Measurements from ENCODE around the gene ABCA7. TPM values are rescaled to one million over a fixed set of nuclear protein-coding genes. Genes with fewer than 3 reads are reported as not detected.

Gene ABCA7
- total RNA-seq, 1 donor from 2014 or later = 44.3 TPM

DNA sequence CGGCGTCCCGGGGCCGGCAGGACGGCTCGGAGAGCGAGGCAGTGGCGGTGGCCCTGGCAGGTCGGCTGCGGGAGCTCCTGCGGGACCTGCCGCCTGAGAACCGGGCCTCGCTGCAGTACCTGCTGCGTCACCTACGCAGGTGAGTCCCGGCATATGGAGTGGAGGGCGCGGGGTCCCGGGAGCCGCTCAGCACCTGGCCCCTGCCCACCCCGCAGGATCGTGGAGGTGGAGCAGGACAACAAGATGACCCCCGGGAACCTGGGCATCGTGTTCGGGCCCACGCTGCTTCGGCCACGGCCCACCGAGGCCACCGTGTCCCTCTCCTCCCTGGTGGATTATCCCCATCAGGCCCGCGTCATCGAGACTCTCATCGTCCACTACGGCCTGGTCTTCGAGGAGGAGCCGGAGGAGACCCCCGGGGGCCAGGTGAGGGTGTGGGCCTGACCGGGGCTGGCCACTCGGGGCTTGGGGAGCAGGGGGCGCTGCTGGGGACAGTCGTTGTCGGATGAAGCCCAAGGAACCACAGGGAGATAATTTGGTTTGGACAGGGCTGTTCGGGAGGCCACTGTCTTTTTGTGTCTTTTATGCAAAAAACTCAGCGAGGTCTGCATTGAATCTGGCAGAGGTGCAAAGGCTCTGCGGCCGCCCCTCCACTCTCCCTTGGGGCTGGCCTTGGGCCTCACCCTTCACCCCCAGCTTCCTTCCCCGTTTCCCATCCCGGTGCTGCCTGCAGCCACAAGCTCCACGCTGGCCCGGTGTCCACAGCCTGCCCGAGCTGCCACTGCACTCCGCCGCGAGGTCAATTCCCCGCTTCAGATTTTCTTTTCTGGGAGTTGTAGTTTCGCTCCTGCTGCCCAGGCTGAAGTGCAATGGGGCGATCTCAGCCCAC, 43.3 kb downstream of the ABCA7 start:
- intact Hi-C loops (cut with micrococcal nuclease) = loop anchor here (2.0 kb wide), 1 partner anchor 14 kb away; no protein-coding TSS in a partner anchor

DNA sequence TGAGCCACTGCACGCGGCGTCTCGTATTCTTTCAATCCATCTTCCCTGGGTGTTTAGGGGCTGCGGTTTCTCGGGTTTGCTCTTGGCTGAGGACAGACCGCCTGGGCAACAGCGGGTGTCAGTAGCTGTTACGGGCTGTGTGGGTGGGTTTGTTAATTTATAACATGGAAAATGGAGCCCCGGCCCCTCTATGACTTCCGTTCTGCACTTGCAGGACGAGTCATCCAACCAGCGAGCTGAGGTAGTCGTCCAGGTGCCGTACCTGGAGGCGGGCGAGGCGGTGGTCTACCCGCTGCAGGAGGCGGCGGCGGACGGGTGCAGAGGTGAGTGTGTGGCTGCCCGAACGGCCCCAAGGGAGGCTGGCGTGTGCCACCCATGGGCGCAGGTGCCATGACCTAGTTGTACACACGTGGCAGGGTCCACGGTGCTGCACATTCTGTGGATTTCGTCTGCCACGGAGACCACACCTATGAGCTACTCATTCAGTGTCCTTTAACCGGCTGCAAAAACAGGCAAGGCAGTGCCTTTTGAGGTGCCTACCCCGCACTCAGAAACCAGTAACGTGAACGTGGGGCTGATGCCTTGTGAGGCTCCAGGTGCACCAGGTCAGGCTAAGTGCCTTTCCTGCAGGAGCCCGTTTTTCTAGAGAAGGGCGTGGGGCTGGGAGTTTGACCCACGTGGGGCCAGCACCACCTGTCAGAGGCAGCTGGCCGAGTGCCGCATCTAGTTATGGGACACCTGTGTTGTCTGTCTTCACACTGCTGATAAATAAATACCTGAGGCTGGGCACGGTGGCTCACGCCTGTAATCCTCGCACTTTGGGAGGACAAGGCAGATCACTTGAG, 44.3 kb downstream of the ABCA7 start:
- intact Hi-C loops (cut with micrococcal nuclease) = no loop called here

DNA sequence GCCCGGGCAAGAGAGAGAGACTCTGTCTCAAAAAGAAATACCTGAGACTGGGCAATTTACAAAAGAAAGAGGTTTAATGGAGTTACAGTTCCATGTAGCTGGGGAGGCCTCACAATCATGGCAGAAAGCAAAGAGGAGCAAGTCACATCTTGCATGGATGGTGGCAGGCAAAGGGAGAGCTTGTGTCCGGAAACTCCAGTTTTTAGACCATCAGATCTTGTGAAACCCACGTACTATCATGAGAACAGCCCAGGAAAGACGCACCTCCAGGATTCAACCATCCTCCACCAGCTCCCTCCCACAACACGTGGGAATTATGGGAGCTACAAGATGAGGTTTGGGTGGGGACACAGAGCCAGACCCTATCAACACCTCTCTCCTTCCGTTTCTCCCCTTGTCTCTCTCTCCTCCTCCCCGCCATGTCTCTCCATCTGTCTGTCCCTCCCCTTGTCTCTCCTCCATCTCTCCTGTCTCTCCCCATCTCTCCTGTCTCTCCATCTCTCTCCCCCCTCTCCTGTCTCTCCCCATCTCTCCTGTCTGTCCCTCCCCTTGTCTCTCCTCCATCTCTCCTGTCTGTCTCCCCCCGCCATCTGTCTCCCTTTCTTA, 45.2 kb downstream of the ABCA7 start:
- intact Hi-C loops (cut with micrococcal nuclease) = no loop called here

DNA sequence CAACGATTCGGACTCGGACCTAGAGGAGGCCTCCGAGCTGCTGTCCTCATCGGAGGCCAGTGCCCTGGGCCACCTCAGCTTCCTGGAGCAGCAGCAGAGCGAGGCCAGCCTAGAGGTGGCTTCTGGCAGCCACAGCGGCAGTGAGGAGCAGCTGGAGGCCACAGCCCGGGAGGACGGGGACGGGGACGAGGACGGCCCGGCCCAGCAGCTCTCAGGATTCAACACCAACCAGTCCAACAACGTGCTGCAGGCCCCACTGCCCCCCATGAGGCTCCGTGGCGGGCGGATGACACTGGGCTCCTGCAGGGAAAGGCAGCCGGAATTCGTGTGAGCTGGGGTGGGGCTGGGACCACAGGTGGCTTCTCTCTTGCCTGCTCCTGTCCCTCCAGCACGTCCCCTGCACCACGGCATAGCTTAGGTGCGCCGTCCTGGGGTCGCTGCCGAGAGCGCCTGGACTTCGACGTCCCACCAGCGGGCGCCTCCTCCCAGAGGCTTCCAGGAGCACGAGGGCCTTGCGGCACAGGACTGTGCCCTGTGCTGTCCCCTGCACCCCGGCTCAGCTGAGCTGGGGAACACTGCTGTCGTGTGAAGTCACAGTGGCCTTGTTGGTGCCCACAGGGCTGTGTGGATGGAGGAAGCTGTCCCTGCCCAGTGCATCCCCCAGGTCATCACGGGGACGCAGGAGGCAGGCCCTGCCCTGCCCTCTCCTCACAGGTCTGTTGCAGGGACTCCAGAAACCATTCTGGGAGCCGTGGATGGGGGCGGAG, 46.0 kb downstream of the ABCA7 start:
- intact Hi-C loops (cut with micrococcal nuclease) = no loop called here

DNA sequence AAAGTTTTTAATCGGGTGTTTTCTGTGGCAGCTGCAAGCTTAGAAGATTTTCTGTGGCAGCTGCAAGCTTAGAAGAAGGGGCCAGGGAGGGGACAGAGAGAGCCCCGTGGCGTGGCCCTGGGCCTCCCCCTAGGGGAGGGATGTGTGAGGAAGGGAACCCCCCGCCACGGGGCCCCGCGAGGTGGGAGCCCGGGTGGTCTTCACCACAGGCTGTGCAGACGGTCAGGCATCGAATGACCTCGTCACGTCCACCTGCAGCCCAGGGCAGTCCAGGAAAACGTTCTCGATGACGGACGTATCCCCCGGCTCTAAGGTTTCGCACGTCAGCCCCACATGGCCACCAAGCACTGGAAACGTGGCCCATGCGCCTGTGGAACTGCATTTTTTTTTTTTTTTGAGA, 46.7 kb downstream of the ABCA7 start:
- intact Hi-C loops (cut with micrococcal nuclease) = no loop called here

DNA sequence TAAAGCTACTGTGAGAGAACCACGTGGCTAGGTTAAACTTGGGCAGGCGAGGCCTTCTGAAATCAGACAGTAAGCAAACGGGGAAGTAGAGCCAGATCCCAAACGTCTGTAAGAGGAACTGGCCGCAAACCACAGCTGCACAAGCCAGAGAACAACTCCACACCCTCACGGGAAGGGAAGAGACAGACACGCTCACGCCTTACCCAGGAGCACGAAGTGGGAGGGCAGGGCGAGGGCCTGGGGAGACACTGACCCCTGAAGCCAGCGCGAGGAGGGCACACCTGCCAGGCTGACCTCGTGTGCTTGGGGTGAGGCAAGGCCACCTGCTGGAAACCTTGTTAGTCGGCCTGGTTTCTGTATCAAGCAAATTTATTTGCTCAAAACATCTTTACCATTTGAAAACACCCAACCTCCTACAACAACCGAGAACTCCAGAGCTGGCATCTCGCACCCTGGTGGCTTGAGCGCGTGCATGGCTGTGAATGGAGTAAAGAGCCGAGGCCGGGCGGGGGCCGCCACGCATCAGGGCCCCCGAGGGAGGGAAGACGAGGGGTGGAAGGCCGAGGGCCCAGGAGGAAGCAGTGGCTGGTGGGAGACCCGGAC, 48.0 kb downstream of the ABCA7 start:
- intact Hi-C loops (cut with micrococcal nuclease) = no loop called here

DNA sequence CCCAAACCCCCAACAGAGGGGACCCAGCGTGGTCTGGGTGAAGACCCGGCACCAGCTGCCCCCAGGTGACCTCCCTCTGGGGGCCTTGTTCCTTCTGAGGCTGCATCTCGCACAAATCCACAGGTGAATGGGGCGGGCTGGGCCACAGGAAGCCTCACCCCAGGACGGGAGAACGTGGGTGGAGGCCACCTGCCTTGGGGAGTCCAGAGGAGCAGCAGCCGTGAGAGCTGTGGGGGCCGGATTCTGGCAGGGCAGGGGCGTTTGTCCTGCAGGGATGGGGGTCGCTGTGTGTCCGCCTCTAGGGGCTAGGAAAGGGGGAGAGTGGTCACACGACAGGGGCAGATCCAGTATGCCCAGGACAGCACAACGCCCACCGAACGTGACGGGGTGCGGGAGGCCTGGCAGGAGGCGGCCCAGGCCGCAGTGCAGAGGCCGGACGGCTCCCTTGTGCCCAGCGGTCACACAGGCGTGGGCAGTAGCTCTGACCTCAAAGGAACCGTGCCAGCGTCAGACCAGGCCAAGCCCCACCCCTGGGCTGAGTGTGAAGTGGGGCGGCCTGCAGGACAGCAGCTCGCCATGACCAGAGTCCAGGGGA, 48.6 kb downstream of the ABCA7 start:
- intact Hi-C loops (cut with micrococcal nuclease) = no loop called here

DNA sequence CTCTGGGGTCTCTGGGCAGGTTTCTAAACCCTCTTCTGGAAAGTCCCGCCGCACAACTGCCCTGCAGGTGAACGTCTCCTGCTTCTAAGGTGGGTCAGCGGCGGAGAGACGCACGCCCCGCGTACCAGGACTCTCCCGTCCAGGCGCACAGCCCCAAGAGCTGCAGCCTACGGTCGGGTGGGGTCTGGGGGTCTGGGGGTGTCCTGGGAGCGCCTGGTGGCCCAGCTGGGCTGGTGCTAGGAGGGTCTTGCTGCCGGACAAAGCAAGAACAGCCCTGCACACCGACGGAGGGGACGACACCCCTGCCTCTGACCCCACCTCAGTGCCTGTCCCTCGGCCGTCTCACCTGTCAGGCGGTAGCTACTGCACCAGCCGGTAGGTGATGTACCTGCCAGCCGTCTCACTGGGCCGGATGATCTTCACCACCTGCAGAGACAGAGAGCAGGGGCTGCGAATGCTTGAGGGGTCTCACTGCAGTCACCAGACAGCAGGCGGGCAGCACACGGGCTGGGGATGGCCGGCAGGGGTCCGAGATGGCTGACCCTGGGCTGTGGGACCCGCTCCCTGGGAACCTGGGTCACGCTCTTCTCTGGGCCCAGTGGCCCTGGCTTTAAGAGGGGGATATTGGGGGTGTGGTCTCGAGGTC, 49.3 kb downstream of the ABCA7 start:
- intact Hi-C loops (cut with micrococcal nuclease) = no loop called here

DNA sequence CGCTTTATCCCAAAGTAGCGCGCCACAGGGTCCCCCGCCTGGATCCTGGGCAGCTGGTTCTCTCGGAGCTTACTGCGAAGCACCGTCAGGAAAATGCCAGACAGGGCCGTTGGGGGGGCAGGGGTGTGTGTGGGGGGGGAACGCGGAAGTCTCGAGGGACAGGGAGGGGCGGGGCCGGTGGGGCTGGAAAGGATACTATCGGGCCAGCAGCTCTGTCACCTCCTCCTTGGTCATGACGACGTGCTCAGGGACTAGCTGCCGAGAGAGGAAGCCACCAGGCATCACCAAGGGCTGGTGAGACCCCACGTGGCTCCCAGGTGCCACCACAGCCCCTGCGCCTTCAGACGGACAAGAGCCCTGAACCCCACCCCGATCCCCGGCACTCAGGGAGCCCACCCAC, 50.0 kb downstream of the ABCA7 start:
- intact Hi-C loops (cut with micrococcal nuclease) = no loop called here

DNA sequence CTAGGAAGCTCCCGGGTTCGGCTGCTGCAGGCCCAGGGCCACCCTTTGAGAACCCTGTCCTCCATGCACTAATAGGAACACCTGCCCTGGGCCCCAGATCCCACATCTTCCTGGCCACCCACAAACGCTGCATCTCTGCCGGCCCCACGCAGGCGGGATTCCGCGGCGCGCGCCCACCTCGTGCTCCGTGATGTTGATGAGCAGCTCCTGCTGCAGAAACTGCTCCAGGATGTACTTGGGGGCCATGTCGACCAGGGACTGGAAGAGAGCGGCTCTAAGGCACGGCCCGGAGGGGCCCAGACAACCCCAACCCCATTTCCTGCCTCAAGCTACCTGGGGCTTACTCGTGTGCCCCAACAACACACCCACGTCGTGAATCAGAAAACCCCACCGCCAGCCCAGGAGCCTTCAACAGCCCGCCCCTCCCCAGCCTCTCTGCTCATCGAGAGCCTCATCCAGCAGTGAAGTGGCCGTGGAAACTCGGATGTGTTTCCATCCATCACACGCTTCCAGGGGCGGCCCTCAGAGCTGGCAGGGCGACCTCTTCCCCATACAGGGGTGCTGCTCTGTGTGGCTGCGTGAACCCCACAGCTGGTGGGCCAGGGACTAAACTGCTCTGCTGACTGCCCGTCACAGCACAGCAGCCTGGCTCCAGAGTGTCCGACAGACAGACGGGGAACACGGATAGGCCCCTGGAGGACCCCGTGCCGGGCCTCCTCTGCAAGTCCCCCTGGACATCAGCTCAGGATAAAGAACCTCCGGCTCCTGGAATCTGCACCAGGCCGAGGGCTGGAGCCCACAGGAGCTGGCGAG, 51.0 kb downstream of the ABCA7 start:
- intact Hi-C loops (cut with micrococcal nuclease) = no loop called here

DNA sequence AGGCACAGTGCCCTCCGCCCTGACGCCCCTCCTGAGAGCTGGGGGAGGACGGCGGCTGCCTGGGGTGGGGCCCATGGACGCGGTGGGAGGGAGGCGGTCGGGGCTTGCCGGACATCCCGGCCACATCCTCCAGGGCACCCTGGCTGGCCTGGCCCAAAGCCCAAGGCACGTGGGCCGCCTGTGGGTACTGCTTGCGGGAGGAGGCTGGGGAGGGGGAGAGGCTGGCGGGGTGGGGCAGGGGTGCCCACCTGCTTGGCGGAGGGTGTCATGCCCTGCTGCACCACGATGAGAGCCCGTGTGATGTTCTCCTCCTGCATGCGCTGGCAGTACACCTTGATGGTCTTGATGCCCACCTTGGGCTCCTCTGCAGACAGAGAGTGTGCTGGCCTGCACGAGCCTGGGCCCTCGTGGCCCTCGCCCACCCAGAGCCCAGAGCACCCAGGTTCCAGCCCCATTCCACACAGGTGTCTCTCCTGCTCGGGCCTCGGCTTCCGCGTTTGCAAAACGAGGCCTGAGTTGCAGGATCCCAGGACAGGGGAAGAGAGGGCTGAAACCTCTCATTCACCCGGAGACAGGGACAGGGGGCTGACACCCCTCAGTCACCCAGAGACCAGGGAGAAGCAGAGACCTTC, 51.8 kb downstream of the ABCA7 start:
- intact Hi-C loops (cut with micrococcal nuclease) = no loop called here

DNA sequence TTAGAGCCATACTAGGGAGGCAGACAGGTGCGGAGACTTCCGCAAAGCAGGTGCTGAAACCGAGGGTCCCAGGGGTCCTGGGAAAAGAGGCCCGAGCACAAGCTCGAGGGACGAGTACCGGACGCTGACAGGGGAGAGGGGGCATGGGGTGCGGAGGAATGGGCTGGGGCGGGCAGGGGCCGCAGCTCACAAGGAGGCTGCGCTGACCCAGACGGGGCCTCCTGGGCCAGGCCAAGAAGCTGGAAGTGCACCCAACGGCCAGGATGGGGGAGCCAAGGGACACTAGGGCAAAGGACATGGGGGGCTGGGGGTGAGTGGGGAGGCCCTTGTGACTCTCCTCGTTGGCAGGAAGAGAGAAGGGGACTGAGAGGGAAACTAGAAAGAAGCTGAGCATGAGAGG, 53.4 kb downstream of the ABCA7 start:
- intact Hi-C loops (cut with micrococcal nuclease) = no loop called here

DNA sequence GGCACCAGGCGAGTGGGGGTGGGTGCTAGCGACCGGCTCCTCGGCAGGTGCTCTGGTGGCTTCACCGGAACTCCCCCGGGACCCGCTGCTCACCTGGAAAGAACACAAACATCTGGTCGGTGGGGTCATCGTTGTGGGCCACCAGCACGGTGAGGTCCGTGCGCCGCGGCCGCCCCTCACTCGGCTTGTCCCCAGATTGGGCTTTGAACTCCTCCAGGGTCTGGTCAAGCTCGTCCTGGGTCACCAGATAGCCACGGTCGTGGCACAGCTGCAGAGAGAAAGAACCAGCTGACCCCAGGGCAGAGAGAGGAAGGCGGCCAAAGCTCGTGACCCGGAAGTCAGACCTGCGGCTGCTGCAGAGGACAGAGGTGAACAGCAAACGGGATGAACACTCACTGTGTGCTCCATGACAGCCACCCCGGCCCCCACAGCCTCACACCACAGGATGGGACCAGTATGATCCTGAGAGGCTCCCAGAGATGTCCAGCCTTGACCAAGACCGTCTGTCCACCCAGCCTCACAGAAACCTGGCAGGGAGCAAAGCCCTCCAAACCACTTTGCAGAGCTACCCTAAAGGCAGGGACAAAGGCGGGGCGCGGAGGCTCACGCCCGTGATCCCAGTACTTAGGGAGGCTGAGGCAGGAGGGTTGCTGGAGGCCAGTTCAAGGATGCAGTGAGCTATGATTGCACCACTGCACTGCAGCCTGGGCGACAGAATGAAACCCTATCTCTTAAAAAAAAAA, 54.1 kb downstream of the ABCA7 start:
- intact Hi-C loops (cut with micrococcal nuclease) = loop anchor here (2.0 kb wide), 1 partner anchor 147 kb away; the partner anchor contains the start of gene ATP5F1D

DNA sequence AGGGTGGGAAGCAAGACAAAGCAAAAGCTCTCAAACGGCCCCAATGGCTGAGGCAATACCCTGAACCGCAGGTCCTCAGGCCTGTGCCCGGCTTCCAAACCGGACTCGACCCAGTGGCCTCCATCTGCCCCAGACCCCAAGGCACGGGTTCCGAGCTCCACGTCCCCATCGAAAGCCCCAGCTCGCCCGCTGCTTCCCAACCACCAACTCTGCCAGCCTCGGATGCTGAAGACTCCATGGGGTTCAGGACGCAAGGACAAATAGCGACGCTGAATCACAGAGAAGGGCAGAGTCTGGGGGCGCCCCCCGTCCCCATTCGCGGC, 54.7 kb downstream of the ABCA7 start:
- intact Hi-C loops (cut with micrococcal nuclease) = loop anchor here (2.0 kb wide), 1 partner anchor 146 kb away; the partner anchor contains the start of gene ATP5F1D

DNA sequence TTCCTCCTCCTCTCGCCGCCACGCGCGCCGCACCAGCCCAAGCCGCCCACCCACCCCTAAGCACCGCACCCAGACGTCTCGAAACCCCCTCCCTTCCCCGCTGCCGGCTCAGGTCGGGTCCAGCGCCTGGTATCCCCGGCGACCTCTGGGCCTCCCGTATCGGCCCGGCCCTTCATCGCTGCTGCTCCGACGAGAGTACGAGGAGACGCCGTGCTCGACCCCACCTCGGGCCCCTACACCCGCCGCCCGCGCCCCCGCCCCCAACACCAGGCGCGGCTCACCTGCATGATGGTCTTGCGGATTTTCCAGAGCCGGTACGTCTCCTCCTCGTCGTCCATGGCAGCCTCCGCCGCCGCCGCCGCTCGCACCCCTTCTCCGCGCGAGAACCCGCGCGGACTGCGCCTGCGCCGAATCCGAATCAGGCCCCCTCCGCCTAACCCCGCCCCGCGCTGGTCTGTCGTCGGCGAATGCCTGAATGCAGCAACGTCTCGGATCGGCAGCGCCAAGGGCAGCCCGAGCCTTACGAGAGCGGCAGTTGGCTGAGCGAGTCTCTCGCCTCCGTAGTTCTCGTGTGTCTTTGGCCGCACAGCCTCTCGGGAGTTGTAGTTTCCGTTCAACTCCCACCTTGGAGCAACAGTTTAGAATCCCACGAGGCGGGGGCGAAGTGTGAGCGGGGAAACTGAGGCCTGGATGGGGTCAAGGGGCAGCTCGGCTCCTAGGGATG, 55.2 kb downstream of the ABCA7 start, which contains the start of gene POLR2E:
Gene POLR2E (minus strand): TSS at position 398 of the 724 bp plus-strand sequence. CDS start 60 bp downstream, at position 338.
- intact Hi-C loops (cut with micrococcal nuclease) = loop anchor here (1.0 to 2.0 kb wide), 2 partner anchors 8 to 146 kb away; partner anchors contain the start of genes ATP5F1D and GPX4

DNA sequence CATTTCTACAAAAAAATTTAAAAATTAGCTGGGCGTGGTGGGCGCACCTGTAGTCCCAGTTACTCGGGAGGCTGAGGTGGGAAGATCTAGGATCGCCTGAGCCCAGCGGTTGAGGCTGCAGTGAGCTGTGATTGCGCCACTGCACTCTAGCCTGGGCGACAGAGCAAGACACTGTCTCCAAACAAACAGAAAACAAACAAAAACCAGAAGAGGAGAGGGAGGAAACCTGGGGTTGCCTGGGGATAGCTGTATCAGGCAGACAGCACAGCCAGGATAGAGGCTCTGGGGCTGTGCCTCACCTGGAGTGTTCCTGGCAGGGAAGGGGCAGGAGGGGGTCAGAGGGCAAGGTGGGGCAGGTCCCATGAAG, 57.9 kb downstream of the ABCA7 start:
- intact Hi-C loops (cut with micrococcal nuclease) = no loop called here

Measured in T-helper 2 cell treated with Interferon-gamma antibody and Interleukin-4, amounts not matched to agents 100 ng/mL and 5 ng/mL, for 36 hours (primary cell).